ENCODE measurements around the gene PAX2. TPM values are rescaled to one million over a fixed set of nuclear protein-coding genes. Genes with fewer than 3 reads are reported as not detected.

The PAX2 gene
- total RNA-seq, 4 donors from 2014 or later: not detected

GRCh38 chr10:100774876-100775275 is 29.5 kb downstream of the PAX2 start:
- Histone ChIP-seq H3K4me3 (no peak overlapping the region), H3K9me3 (no peaks in the 10 kb centered on the region), H3K27me3 (peaks cover 72% of the 10 kb centered on the region), H3K27ac (no peak overlapping the region), H3K36me3 (no peaks in the 10 kb centered on the region), H3K4me1 (no peaks in the 10 kb centered on the region)
- 33 to 53% methylated on average over 3 to 4 of the region's 6 CpGs for WGBS, 2 donors (ENCODE audit: low coverage in 1 of 2)
- no peak for TF ChIP-seq POLR2A (IDR thresholded peaks at IDR 0.05)
- no peak for TF ChIP-seq EP300 (IDR thresholded peaks at IDR 0.05)
- TF ChIP-seq CTCF (IDR thresholded peaks at IDR 0.05): no peak
- TF ChIP-seq POLR2AphosphoS5 (IDR thresholded peaks at IDR 0.05): no peak
- ATAC-seq: no peak

GRCh38 chr10:100775386-100775785 is 30.0 kb downstream of the PAX2 start:
- Histone ChIP-seq H3K36me3 (no peaks in the 10 kb centered on the region), H3K4me1 (no peaks in the 10 kb centered on the region), H3K4me3 (no peak overlapping the region), H3K27me3 (peaks cover 77% of the 10 kb centered on the region), H3K9me3 (no peaks in the 10 kb centered on the region), H3K27ac (no peak overlapping the region)
- WGBS, 2 donors (ENCODE audit: low coverage in 1 of 2): 20% methylated on average over 1 of the region's 5 CpGs; no CpG with 5 or more reads in 1 of the 2 donors
- no peak for TF ChIP-seq POLR2A (IDR thresholded peaks at IDR 0.05)
- TF ChIP-seq POLR2AphosphoS5 (IDR thresholded peaks at IDR 0.05): no peak
- TF ChIP-seq CTCF (IDR thresholded peaks at IDR 0.05): no peak
- TF ChIP-seq EP300 (IDR thresholded peaks at IDR 0.05): no peak
- no peak for ATAC-seq

- WGBS, 2 donors (ENCODE audit: low coverage in 1 of 2): 55 to 72% methylated on average over 4 of the region's 4 CpGs
- H3K36me3 ChIP-seq: no peaks in the 10 kb centered on the region
- no peaks in the 10 kb centered on the region for H3K4me1 ChIP-seq
- no peak overlapping the region for H3K27ac ChIP-seq
- ATAC-seq: no peak
- no peaks in the 10 kb centered on the region for H3K9me3 ChIP-seq
- H3K27me3 ChIP-seq: peaks cover 81% of the 10 kb centered on the region
- H3K4me3 ChIP-seq: no peak overlapping the region
- TF ChIP-seq EP300 (IDR thresholded peaks at IDR 0.05) (no peak), POLR2A (IDR thresholded peaks at IDR 0.05) (no peak), CTCF (IDR thresholded peaks at IDR 0.05) (no peak), POLR2AphosphoS5 (IDR thresholded peaks at IDR 0.05) (no peak)
Measured at GRCh38 chr10:100775871-100776270, 30.5 kb downstream of the PAX2 start.

- Histone ChIP-seq H3K4me1 (no peaks in the 10 kb centered on the region), H3K9me3 (no peaks in the 10 kb centered on the region), H3K27ac (no peak overlapping the region), H3K4me3 (no peak overlapping the region), H3K36me3 (no peaks in the 10 kb centered on the region), H3K27me3 (peaks cover 81% of the 10 kb centered on the region)
- ATAC-seq: no peak
- TF ChIP-seq EP300 (IDR thresholded peaks at IDR 0.05) (no peak), POLR2AphosphoS5 (IDR thresholded peaks at IDR 0.05) (no peak), CTCF (IDR thresholded peaks at IDR 0.05) (no peak), POLR2A (IDR thresholded peaks at IDR 0.05) (no peak)
- 0 to 100% methylated on average over 1 of the region's 1 CpG for WGBS, 2 donors (ENCODE audit: low coverage in 1 of 2)
Measured at GRCh38 chr10:100776671-100777070, 31.3 kb downstream of the PAX2 start.

- Histone ChIP-seq H3K36me3 (no peaks in the 10 kb centered on the region), H3K4me1 (no peaks in the 10 kb centered on the region), H3K9me3 (no peaks in the 10 kb centered on the region), H3K27ac (no peak overlapping the region), H3K27me3 (peaks cover 67% of the 10 kb centered on the region), H3K4me3 (no peak overlapping the region)
- WGBS, 2 donors (ENCODE audit: low coverage in 1 of 2): 80% methylated on average over 9 of the region's 9 CpGs; no CpG with 5 or more reads in 1 of the 2 donors
- TF ChIP-seq POLR2AphosphoS5 (IDR thresholded peaks at IDR 0.05) (no peak), POLR2A (IDR thresholded peaks at IDR 0.05) (no peak), CTCF (IDR thresholded peaks at IDR 0.05) (no peak), EP300 (IDR thresholded peaks at IDR 0.05) (no peak)
- ATAC-seq: no peak
Measured at GRCh38 chr10:100779329-100779728, 33.9 kb downstream of the PAX2 start.
